Left ventricle myocardium inferior (tissue), 1 donor: ENCODE data around the gene DRAP1. TPM values are rescaled to one million over a fixed set of nuclear protein-coding genes. Genes with fewer than 3 reads are reported as not detected.
A peak's percentile ranks its signal among the peaks of the same experiment; 100 is the strongest.

ENCODE experiments used
- DNase-seq: peaks from one replicate; pipeline ENCODE4 v3.0.0-alpha.2; 2020
- H3K27ac ChIP-seq: fragments of 200-600 bp; replicated peaks from 2 replicates; pipeline ENCODE4 v1.8.0; 2021
- H3K27me3 ChIP-seq: fragments of 200-600 bp; 2 replicates; pipeline ENCODE4 v1.8.0; 2021; ENCODE audit warnings: low read depth
- H3K36me3 ChIP-seq: fragments of 200-600 bp; 2 replicates; pipeline ENCODE4 v1.8.0; 2021
- H3K4me1 ChIP-seq: fragments of 200-600 bp; 2 replicates; pipeline ENCODE4 v1.8.0; 2021
- H3K4me3 ChIP-seq: fragments of 200-600 bp; 2 replicates; pipeline ENCODE4 v1.8.0; 2021; ENCODE audit warnings: mild to moderate bottlenecking, moderate library complexity
- H3K9me3 ChIP-seq: fragments of 200-600 bp; replicated peaks from 2 replicates; pipeline ENCODE4 v1.8.0; 2021
- intact Hi-C: fragments of 100-400 bp; cut with micrococcal nuclease; formaldehyde crosslinking; loops from one replicate; pipeline ENCODE4 v1.11.0; 2022
- total RNA-seq: library from RNA; stranded (reverse); fragmentation: NEBNext Ultra II Directional; extraction: Animal tissue kit (Norgen Biotek cat#: 25700); gene quantifications from one replicate; pipeline ENCODE4 v1.2.1, GENCODE V29; 2021
- TF ChIP-seq, protein P1 (sequence below): fragments of 200-600 bp; IDR thresholded peaks from 2 replicates; pipeline ENCODE4 v1.8.0; 2021; ENCODE audit warnings: antibody characterized with exemption, mild to moderate bottlenecking, borderline replicate concordance
- donor health status: DM: no; HTN: yes; CAD: no; lungs with severe emphysema.

DRAP1 gene
- total RNA-seq, 1 donor from 2014 or later: 94.7 TPM

GRCh38 chr11:65907878-65908277 lies 11.3 kb upstream of the DRAP1 start:
- Histone ChIP-seq H3K9me3 (no peaks in the 10 kb centered on the region), H3K4me1 (peaks cover 15% of the 10 kb centered on the region), H3K27me3 (peaks cover 21% of the 10 kb centered on the region), H3K27ac (no peak overlapping the region), H3K36me3 (no peaks in the 10 kb centered on the region), H3K4me3 (no peak overlapping the region)
- intact Hi-C loops: no loop called here
- TF ChIP-seq, protein P1, sequence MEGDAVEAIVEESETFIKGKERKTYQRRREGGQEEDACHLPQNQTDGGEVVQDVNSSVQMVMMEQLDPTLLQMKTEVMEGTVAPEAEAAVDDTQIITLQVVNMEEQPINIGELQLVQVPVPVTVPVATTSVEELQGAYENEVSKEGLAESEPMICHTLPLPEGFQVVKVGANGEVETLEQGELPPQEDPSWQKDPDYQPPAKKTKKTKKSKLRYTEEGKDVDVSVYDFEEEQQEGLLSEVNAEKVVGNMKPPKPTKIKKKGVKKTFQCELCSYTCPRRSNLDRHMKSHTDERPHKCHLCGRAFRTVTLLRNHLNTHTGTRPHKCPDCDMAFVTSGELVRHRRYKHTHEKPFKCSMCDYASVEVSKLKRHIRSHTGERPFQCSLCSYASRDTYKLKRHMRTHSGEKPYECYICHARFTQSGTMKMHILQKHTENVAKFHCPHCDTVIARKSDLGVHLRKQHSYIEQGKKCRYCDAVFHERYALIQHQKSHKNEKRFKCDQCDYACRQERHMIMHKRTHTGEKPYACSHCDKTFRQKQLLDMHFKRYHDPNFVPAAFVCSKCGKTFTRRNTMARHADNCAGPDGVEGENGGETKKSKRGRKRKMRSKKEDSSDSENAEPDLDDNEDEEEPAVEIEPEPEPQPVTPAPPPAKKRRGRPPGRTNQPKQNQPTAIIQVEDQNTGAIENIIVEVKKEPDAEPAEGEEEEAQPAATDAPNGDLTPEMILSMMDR: no peak
- DNase-seq: no peak

DNA sequence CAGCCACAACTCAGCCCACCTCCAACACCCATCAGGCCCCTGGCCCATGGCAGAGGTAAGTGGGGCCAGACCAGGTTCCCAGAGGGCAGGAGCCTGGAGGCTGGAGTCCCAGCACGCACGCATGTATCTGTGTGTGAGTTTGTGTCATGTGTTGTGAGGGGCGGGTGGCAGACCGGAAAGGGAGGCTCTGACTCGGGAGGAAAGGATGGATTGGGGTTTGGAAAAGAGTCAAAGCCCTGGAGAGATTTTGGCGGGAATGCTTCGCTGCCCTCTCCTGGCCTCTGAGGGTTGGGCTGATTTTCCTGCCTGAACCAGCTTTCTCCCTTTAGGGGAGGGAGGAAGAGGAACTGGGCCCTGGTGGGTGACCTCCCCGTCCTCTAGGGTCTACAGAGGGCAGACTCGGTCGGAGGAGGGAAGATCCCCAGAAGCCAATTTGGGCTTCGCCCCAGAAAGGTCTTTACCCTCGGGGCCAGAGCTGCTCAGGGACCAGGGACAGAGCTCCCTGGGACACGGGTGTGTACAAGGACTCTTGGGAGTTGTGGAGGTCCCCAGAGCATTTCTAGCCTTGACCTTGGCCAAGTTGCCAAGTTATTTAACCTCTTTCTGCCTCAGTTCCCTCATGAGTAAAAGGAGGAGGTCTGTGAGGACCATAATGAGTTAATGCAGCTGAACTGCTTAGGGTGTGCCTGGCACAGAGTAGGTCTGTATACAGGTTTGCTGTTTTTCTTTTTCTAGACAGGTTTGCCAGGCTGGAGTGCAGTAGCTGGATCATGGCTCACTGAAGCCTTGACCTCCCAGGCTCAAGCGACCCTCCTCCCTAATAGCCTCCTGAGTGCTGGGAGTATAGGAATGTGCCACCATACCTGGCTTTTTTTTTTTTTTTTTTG lies 7.3 kb upstream of the DRAP1 start:
- TF ChIP-seq, protein P1: peak; percentile 46
- no peak overlapping the region for H3K4me3 ChIP-seq
- peak; percentile 48 for DNase-seq
- peak overlapping the region; percentile 47 for H3K27ac ChIP-seq
- no peaks in the 10 kb centered on the region for H3K9me3 ChIP-seq
- peaks cover 39% of the 10 kb centered on the region for H3K4me1 ChIP-seq
- intact Hi-C loops: no loop called here
- H3K27me3 ChIP-seq: peaks cover 21% of the 10 kb centered on the region
- H3K36me3 ChIP-seq: no peaks in the 10 kb centered on the region

GRCh38 chr11:65912845-65913244 lies 6.4 kb upstream of the DRAP1 start:
- peaks cover 48% of the 10 kb centered on the region for H3K4me1 ChIP-seq
- H3K27ac ChIP-seq: no peak overlapping the region
- H3K27me3 ChIP-seq: peaks cover 15% of the 10 kb centered on the region
- DNase-seq: no peak
- TF ChIP-seq, protein P1: no peak
- peaks cover 8% of the 10 kb centered on the region for H3K36me3 ChIP-seq
- intact Hi-C loops: no loop called here
- no peaks in the 10 kb centered on the region for H3K9me3 ChIP-seq
- no peak overlapping the region for H3K4me3 ChIP-seq

GRCh38 chr11:65915101-65915820 lies 4.0 kb upstream of the DRAP1 start:
- H3K4me1 ChIP-seq: peaks cover 67% of the 10 kb centered on the region
- no peaks in the 10 kb centered on the region for H3K27me3 ChIP-seq
- H3K9me3 ChIP-seq: no peaks in the 10 kb centered on the region
- DNase-seq: no peak
- peak overlapping the region; percentile 99 for H3K27ac ChIP-seq
- peak overlapping the region; percentile 34 for H3K4me3 ChIP-seq
- intact Hi-C loops: no loop called here
- H3K36me3 ChIP-seq: peaks cover 9% of the 10 kb centered on the region
- TF ChIP-seq, protein P1: no peak

DNA sequence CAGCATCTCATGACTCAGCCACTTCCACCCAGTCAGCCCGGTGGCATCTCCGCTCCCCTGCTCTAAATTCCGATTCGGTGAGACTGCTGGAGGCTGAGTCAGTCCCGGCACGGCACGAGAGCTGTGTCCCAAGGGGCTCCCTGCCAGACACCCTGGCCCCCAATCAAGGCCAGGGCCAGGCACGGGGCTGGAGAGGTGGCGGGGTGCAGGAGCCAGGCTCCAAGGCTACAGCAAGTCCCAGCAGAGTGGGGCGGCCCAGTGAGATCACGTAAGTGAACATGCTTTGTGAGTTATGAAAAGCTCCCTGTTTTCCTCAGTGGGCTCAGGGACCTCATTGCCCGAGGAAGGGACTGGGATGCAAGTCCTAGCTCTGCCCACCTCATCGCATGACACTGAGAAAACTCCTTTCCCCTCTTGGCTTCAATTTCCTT lies 3.4 kb upstream of the DRAP1 start:
- TF ChIP-seq, protein P1: no peak
- Histone ChIP-seq H3K27me3 (no peaks in the 10 kb centered on the region), H3K4me3 (peak overlapping the region; percentile 34), H3K4me1 (peaks cover 73% of the 10 kb centered on the region), H3K36me3 (peaks cover 12% of the 10 kb centered on the region), H3K9me3 (no peaks in the 10 kb centered on the region), H3K27ac (peak overlapping the region; percentile 99)
- peak; percentile 71 for DNase-seq
- intact Hi-C loops: no loop called here
